22Rv1 (cell line): ENCODE results near the gene WHRN.

ENCODE experiments used
- CTCF ChIP-seq: fragments of 450-650 bp; IDR thresholded peaks from 2 replicates; pipeline ENCODE4 v1.5.1; 2017; ENCODE audit warnings: mild to moderate bottlenecking
- ZFX ChIP-seq: fragments of 450-650 bp; IDR thresholded peaks from 2 replicates; pipeline ENCODE4 v1.6.1; 2017; ENCODE audit warnings: antibody characterized with exemption, borderline replicate concordance

GRCh38 chr9:114400219-114400618 is 105.1 kb downstream of the WHRN start:
- no peak for TF ChIP-seq CTCF
- TF ChIP-seq ZFX, result no peak
